GM21737 (cell line): ENCODE measurements around the gene CASP10.
"Not testable (repeated sequence)": the region's sequence is repeated elsewhere in the genome, so short reads cannot be mapped to it uniquely, and the experiment has no call there.

ENCODE experiments used
- ATAC-seq: cut with Tn5 transposase; IDR thresholded peaks from one replicate; pipeline ENCODE4 v1.9.1; 2021; ENCODE audit warnings: mild to moderate bottlenecking, moderate library complexity; ENCODE audit not compliant: unreplicated experiment

Gene CASP10

GRCh38 chr2:201231781-201232466 is 49.0 kb downstream of the CASP10 start:
- peak; percentile 40 for ATAC-seq

- no peak for ATAC-seq
These were observed 49.5 kb downstream of the CASP10 start for GRCh38 chr2:201232467-201232815.

GRCh38 chr2:201233192-201233811 is 50.4 kb downstream of the CASP10 start:
- ATAC-seq = peak; percentile 92

GRCh38 chr2:201233812-201234662 is 51.1 kb downstream of the CASP10 start:
- ATAC-seq = peak; percentile 15

GRCh38 chr2:201234663-201235135 is 51.8 kb downstream of the CASP10 start:
- no peak for ATAC-seq

GRCh38 chr2:201235860-201236811 is 53.2 kb downstream of the CASP10 start:
- no peak for ATAC-seq

DNA sequence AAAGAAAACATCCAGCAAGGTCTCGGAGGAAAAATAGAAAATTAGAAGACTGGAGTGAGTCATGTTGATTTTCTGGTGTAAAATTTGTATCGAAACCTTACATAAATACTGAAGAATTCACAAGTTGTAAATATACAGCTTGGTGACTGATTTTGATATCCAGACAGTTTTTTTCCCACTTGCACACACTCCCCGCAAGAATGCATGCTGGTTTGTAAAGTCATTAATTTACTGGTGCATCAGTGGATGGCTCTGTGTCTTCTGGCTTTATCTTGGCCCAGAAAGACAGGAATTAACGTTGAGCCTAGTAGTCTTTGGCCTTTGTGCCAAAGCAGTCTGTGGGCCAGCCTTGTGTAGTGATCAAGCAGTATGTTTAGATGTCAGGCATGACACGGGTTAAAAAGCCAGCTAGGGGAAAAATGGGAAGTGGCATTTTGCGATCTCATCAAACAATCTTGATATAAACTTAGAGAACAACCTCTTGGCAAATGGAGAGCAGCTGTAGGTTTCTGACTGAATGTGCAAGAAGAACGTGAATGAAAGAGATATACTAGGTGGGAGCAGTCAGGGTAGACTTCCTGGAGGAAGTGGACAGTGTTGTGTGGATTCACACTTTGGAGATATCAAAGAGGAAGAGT is 54.7 kb downstream of the CASP10 start:
- no peak for ATAC-seq

GRCh38 chr2:201239167-201239935 is 56.4 kb downstream of the CASP10 start:
- ATAC-seq = not testable (repeated sequence)

GRCh38 chr2:201242571-201243277 is 59.8 kb downstream of the CASP10 start:
- no peak for ATAC-seq

DNA sequence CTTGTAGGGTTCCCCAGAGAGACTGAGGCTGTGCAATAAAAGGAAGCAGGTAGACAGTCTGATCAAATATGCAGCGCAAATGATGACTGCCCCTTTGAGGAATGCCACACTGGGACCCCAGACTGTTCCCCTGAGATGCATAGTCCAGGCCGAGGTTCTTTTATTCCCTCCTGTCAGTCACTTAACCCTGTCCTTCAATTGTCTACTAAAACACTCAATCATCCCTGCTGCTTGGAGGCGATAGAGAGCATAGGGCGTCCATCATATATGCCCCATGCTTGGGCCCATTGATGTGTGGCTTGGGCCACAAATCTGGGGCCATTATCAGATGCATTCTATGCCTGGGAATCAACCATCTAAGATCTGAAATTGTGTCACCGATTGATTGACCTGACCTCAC is 61.9 kb downstream of the CASP10 start:
- no peak for ATAC-seq

DNA sequence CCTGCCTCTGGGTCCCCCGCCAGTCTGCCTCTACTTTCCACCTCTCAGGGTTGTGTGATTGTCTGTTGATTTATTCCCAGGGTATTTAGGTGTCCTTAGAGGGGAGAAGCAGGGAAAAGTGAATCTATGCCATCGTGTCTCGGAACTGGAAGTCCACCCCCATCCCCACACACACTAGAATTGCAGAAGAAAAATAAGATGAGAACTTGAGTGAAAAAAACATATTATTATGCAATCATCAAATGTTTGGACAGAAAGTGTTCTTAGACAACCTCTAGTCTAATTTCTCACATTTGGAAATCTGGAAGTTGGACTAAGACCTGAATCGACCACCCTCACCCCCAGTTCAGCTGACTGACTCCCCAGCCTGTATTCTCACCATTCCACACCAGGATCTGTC is 63.3 kb downstream of the CASP10 start:
- no peak for ATAC-seq

- ATAC-seq = no peak
These were observed 65.4 kb downstream of the CASP10 start for GRCh38 chr2:201248288-201248844.

DNA sequence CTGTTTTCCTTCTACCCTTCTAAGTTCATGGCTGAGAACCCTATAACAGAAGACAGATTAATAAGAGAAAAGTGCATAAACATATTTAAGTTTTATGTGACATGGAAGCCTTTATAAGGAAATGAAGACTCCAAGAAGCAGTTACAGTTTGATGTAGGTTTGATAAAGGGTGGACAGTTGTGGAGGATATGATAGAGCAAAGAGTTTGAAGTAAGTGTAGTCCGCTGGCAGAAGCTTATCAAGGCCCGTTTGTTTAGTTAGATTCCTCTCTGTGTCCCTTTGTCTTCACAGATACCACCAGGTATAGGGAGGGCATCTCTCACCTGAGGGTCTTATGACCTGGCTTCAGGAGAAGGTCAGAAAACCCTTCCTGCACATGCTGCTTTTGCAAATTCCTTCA is 66.9 kb downstream of the CASP10 start:
- ATAC-seq = no peak

DNA sequence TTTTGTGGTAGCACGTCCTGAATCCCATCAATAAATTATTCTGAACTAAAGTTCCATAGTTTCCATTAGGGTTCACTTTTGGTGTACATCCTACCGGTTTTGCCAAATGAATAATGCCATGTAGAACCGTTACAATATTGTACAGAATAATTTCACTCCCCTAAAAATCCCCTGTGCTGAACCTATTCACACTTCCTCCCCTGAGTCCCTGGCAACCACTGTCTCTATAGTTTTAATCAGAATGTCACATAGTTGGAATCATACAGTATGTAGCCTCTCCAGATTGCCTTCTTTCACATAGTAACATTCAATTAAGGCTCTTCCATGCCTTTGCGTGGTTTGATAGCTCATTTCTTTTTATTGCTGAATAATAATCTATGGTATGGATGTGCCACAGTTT is 67.8 kb downstream of the CASP10 start:
- no peak for ATAC-seq

GRCh38 chr2:201254081-201254730 is 71.3 kb downstream of the CASP10 start:
- no peak for ATAC-seq

GRCh38 chr2:201255408-201256033 is 72.6 kb downstream of the CASP10 start:
- no peak for ATAC-seq

DNA sequence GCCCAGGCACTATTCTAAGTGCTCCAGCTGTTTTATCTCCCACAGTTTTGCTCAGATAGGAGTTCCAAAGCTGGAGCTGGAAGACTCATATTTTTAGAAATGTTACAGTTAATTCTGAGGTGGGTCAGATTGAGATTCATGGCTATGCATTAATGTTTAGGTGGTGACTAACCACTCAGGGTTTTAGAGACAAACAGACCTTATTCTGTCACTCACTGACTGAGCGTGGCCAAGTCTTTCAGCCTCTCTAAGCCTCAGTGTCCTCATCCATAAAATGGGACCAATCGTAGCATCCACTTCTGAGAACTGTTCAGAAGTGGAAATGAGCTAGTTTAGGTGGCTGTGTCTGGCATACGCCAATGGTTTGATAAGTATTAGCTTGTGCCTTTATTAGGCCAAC is 73.1 kb downstream of the CASP10 start:
- ATAC-seq = no peak
